Colonic mucosa (tissue), 4 donors: ENCODE measurements around the gene PLCL1. TPM values are rescaled to one million over a fixed set of nuclear protein-coding genes. Genes with fewer than 3 reads are reported as not detected.

ENCODE experiments used
- DNase-seq: peaks from one replicate; pipeline ENCODE4 v3.0.0-alpha.2; 2020
- H3K27ac ChIP-seq: fragments of 200-600 bp; one replicate; pipeline ENCODE4 v1.8.0; 2021
- H3K27me3 ChIP-seq: fragments of 200-600 bp; one replicate; pipeline ENCODE4 v1.8.0; 2021
- H3K36me3 ChIP-seq: fragments of 200-600 bp; one replicate; pipeline ENCODE4 v1.8.0; 2021
- H3K4me1 ChIP-seq: fragments of 200-600 bp; one replicate; pipeline ENCODE4 v1.8.0; 2021; ENCODE audit warnings: mild to moderate bottlenecking
- H3K4me3 ChIP-seq: fragments of 200-600 bp; one replicate; pipeline ENCODE4 v1.8.0; 2021
- H3K9ac ChIP-seq, 2 donors: one replicate each; pipeline ENCODE4 v1.7.0; 2013; ENCODE audit warnings: control low read depth in 2 of 2, low read depth in 2 of 2, low read length in 2 of 2
- H3K9me3 ChIP-seq: fragments of 200-600 bp; one replicate; pipeline ENCODE4 v1.8.0; 2021
- CTCF ChIP-seq: fragments of 200-600 bp; IDR thresholded peaks from one replicate; pipeline ENCODE4 v1.8.0; 2022; ENCODE audit warnings: antibody characterized with exemption, mild to moderate bottlenecking
- intact Hi-C: fragments of 100-400 bp; cut with DNase I; formaldehyde crosslinking; loops from one replicate; pipeline ENCODE4 v1.14.1; 2022
- total RNA-seq, 2 donors: library from RNA; stranded (reverse); fragmentation: NEBNext Ultra II Directional in 1 of 2; extraction: Animal tissue kit (Norgen Biotek cat#: 25700) in 1 of 2; gene quantifications; one replicate each; pipeline ENCODE4 v1.2.1, GENCODE V29; 2021
- donor health status: healthy.
- donor health status: DM: no; HTN: no; CAD: no.
- donor health status: DM: no; HTN: no; CAD: no.

Gene PLCL1
- total RNA-seq, 2 donors from 2014 or later = 0.30 to 1.3 TPM

- no peaks in the 10 kb centered on the region for H3K4me1 ChIP-seq
- H3K27me3 ChIP-seq = no peaks in the 10 kb centered on the region
- TF ChIP-seq CTCF = no peak
- no peak overlapping the region for H3K27ac ChIP-seq
- H3K9ac ChIP-seq = no peak overlapping the region
- H3K9me3 ChIP-seq = no peaks in the 10 kb centered on the region
- no peak for DNase-seq
- H3K4me3 ChIP-seq = no peak overlapping the region
- intact Hi-C loops = loop anchor here (5.0 kb wide), 1 partner anchor 72 kb away; the partner anchor contains the start of gene MARS2
- H3K36me3 ChIP-seq = no peaks in the 10 kb centered on the region
Observed at GRCh38 chr2:197779261-197779660, 25.1 kb upstream of the PLCL1 start.

- Histone ChIP-seq H3K27ac (no peak overlapping the region), H3K9me3 (no peaks in the 10 kb centered on the region), H3K4me3 (no peak overlapping the region), H3K27me3 (peaks cover 11% of the 10 kb centered on the region), H3K9ac (no peak overlapping the region), H3K36me3 (no peaks in the 10 kb centered on the region), H3K4me1 (no peaks in the 10 kb centered on the region)
- no peak for TF ChIP-seq CTCF
- DNase-seq = no peak
- intact Hi-C loops = no loop called here
Observed at GRCh38 chr2:197782126-197782525, 22.3 kb upstream of the PLCL1 start.

GRCh38 chr2:197784956-197785941 lies 19.1 kb upstream of the PLCL1 start, which contains the start of gene BOLL:
TSS of gene BOLL (minus strand) at chr2:197785319. CDS start at chr2:197781850, 3,469 bp downstream.
- Histone ChIP-seq H3K36me3 (no peaks in the 10 kb centered on the region), H3K4me3 (peak within 1 kb of the TSS; percentile 45), H3K27ac (no peak within 1 kb of the TSS), H3K9ac (no peak within 1 kb of the TSS), H3K27me3 (peaks cover 12% of the 10 kb centered on the region), H3K4me1 (no peaks in the 10 kb centered on the region), H3K9me3 (no peaks in the 10 kb centered on the region)
- intact Hi-C loops = no loop called here
- TF ChIP-seq CTCF = no peak
- no peak for DNase-seq

- peak; percentile 45 for DNase-seq
- H3K27me3 ChIP-seq = peaks cover 12% of the 10 kb centered on the region
- TF ChIP-seq CTCF = peak; percentile 50
- no peaks in the 10 kb centered on the region for H3K4me1 ChIP-seq
- no peak overlapping the region for H3K27ac ChIP-seq
- intact Hi-C loops = no loop called here
- no peaks in the 10 kb centered on the region for H3K9me3 ChIP-seq
- no peak overlapping the region for H3K9ac ChIP-seq
- no peaks in the 10 kb centered on the region for H3K36me3 ChIP-seq
- H3K4me3 ChIP-seq = peak overlapping the region; percentile 45
Observed at GRCh38 chr2:197786010-197786877, 18.1 kb upstream of the PLCL1 start.

- TF ChIP-seq CTCF = no peak
- Histone ChIP-seq H3K4me1 (no peaks in the 10 kb centered on the region), H3K27me3 (no peaks in the 10 kb centered on the region), H3K9ac (no peak overlapping the region), H3K27ac (no peak overlapping the region), H3K9me3 (no peaks in the 10 kb centered on the region), H3K4me3 (no peak overlapping the region), H3K36me3 (no peaks in the 10 kb centered on the region)
- intact Hi-C loops = no loop called here
- no peak for DNase-seq
Observed at GRCh38 chr2:197793456-197793855, 10.9 kb upstream of the PLCL1 start.
